RWPE1 (cell line): ENCODE measurements around the gene SLC16A13.
A peak's percentile ranks its signal among the peaks of the same experiment; 100 is the strongest.

ENCODE experiments used
- CTCF ChIA-PET: fragments of 350-600 bp; sonication (Branson Sonifier 250); formaldehyde crosslinking; extraction: SDS; loops from one replicate; lab custom pipeline; 2021; lab: Yijun Ruan, JAX
- POLR2A ChIA-PET: fragments of 400-600 bp; formaldehyde crosslinking; extraction: SDS; loops from one replicate; lab custom pipeline; 2020; ENCODE audit warnings: antibody characterized with exemption; ENCODE audit not compliant: low non-redundant PET; lab: Yijun Ruan, JAX
- DNase-seq: peaks from one replicate; pipeline ENCODE4 v3.0.0; 2012; ENCODE audit warnings: low spot score
- H3K27ac ChIP-seq: fragments of 450-650 bp; 2 replicates; pipeline ENCODE4 v1.5.1; 2017
- TF ChIP-seq, protein P1 (sequence below): fragments of 450-650 bp; conservative IDR thresholded peaks from 2 replicates; pipeline ENCODE4 v1.5.1; 2017; ENCODE audit warnings: low read depth, mild to moderate bottlenecking

SLC16A13 gene

DNA sequence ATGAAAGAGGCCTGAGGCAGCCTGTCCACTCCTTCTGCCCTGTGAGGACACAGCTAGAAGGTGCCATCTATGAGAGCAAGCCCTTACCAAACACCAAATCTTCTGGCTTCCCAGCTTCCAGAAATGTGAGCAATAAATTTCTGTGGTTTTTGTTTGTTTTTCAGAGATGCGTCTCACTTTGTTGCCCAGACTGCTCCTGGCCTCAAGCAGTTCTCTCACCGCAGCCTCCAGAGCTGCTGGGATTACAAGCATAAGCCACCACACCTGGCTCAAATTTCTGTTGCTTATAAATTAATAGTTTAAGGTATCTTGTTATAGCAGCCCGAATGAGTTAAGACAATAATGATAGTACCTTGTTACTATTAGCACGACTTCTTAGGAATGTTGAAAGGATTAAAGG lies 20.6 kb downstream of the SLC16A13 start:
- DNase-seq, result no peak
- POLR2A ChIA-PET, result no interaction called here
- CTCF ChIA-PET, result interaction anchor here (0.6 to 0.7 kb wide), 2 partner anchors 70 to 84 kb away, joined by 3 to 7 read pairs; no protein-coding TSS in a partner anchor
- H3K27ac ChIP-seq, result no peak overlapping the region
- TF ChIP-seq, protein P1, sequence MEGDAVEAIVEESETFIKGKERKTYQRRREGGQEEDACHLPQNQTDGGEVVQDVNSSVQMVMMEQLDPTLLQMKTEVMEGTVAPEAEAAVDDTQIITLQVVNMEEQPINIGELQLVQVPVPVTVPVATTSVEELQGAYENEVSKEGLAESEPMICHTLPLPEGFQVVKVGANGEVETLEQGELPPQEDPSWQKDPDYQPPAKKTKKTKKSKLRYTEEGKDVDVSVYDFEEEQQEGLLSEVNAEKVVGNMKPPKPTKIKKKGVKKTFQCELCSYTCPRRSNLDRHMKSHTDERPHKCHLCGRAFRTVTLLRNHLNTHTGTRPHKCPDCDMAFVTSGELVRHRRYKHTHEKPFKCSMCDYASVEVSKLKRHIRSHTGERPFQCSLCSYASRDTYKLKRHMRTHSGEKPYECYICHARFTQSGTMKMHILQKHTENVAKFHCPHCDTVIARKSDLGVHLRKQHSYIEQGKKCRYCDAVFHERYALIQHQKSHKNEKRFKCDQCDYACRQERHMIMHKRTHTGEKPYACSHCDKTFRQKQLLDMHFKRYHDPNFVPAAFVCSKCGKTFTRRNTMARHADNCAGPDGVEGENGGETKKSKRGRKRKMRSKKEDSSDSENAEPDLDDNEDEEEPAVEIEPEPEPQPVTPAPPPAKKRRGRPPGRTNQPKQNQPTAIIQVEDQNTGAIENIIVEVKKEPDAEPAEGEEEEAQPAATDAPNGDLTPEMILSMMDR, result no peak

DNA sequence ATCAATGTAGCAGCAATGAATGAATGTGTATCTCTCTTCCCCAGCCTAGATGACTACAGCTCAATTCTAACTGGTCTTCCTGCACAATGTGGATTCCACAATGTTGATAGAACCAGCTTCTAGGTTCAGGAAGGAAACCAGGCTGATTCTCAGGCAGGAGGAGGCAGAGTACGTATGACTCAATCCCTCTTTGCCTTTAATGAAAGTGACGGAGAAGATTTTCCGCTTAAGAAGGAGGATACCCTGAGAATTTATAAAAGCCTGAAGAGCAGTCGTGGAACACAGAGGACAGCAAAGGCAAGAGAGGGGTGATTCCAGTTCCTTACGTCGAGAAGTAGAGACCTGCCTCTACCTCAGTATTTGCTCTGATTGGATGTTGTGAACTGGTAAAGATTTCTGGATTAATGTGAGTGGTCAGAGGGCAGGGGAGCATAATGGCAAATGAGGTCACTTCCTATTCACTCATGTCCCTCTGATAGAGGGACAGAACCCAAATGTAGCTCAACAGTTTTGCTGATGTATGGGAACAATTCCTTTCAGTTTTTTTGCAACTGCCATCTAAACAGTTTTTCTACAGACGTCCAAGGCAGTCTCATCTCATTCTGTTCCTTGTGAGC lies 23.1 kb downstream of the SLC16A13 start:
- ChIA-PET CTCF (interaction anchor here (1.1 kb wide), 1 partner anchor 39 kb away, joined by 6 read pairs; no protein-coding TSS in a partner anchor), POLR2A (no interaction called here)
- TF ChIP-seq, protein P1, result no peak
- H3K27ac ChIP-seq, result no peak overlapping the region
- DNase-seq, result no peak

DNA sequence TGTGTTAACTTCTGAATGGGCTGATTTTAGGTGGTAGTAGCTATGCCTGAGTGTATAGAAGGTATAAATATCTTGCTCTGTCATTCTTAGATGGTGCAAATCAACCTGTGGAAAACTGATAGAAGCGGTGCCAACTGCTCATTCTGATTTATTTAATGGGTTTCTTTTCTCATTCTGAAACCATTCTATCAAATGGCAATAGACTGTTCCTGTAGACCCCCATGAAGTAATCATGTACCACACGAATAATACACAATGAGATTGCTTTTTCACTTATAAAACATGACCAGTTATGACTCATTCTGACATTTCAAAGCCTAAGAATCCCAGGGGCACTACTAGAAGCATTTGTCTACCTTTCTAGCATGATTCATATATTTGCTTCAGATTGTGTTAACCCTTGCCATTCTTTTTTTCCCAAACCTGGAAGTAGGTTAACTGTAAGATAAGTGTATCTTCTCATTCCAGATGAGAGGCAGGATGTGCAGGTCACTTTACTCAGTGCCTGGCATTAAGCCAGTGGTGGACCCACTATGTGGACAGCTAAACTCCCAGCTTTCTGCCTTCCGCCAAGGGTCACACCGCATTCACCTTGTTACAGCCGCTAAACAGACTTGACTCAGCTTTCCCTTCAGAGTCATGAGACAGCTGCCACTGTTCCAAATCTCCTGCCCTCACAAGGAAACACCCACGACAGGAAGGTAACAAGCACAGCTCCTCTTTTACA lies 24.5 kb downstream of the SLC16A13 start:
- ChIA-PET CTCF (interaction anchor here (0.6 to 1.1 kb wide), 5 partner anchors 8 to 117 kb away, joined by 3 to 6 read pairs (median 4); no protein-coding TSS in a partner anchor), POLR2A (no interaction called here)
- peak; percentile 90 for DNase-seq
- TF ChIP-seq, protein P1, result no peak
- peak overlapping the region; percentile 83 for H3K27ac ChIP-seq

DNA sequence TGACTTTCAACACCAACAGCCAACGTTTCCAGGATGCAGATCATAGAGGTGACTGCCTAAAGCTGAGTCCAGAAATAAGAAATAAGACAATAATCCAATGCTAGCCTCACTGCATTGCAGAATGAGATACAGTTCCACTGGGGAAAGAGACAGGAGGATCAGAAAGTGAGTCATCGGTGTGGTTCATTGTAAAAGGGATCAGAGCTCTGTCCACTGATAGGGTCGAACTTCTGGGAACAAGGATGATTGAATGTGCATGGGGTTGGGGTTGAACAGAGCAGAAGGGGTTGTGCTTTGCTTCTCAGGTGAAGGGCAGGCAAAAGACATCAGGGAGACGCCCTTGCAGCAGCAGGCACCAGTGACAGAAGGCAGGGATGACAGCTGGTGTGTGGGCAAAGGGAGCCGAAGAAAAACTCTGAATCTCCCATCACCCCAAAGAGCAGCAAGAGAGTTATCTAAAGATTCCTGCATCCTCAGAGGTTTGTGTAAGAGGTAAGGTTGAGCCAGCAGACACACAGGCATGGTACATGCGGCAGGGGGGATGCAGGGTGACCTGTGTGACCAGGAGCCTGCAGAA lies 27.8 kb downstream of the SLC16A13 start:
- H3K27ac ChIP-seq, result no peak overlapping the region
- ChIA-PET CTCF (no interaction called here), POLR2A (no interaction called here)
- DNase-seq, result no peak
- TF ChIP-seq, protein P1, result no peak

DNA sequence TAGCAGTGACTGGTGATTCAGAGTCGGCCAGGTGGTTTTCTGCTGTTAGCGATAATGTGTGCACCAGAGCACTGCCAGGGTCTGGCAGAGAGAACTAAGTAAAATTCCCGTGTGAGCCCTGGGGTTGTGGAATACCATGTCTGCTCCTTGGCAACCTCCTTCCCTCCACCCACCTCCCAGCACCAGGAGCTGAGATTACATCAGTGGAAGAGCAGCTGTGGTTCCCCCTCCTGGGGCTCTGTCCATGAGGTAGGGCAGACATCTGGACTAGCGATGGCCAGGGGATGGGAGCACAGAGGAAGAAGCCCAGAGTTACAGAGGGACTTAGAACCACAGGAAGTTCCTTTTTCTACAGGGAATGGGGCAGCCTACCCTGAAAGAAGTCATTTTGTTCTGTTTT lies 28.4 kb downstream of the SLC16A13 start:
- no peak overlapping the region for H3K27ac ChIP-seq
- ChIA-PET POLR2A (no interaction called here), CTCF (interaction anchor here (0.7 to 1.1 kb wide), 2 partner anchors 19 to 53 kb away, joined by 3 read pairs; no protein-coding TSS in a partner anchor)
- TF ChIP-seq, protein P1, result no peak
- no peak for DNase-seq

DNA sequence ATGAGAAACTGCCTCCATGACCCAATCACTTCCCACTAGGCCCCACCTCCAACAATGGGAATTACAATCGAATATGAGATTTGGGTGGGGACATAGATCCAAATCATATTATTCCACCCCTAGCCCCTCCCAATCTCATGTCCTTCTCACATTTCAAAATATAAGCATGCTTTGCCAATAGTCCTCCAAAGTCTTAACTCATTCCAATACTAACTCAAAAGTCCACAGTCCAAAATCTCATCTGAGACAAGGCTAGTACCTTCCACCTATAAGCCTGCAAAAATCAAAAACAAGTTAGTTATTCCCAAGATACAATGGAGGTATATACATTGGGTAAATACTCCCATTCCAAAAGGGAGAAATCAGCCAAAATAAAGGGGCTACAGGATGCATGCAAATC lies 31.4 kb downstream of the SLC16A13 start:
- DNase-seq, result no peak
- TF ChIP-seq, protein P1, result no peak
- CTCF ChIA-PET, result no interaction called here
- no peak overlapping the region for H3K27ac ChIP-seq
- POLR2A ChIA-PET, result no interaction called here
